ENCODE measurements around the gene POLR3G. TPM values are rescaled to one million over a fixed set of nuclear protein-coding genes. Genes with fewer than 3 reads are reported as not detected.

POLR3G gene
- polyA plus RNA-seq, 1 donor from 2014 or later: 2.7 TPM

GRCh38 chr5:90461288-90461687 lies 13.4 kb upstream of the POLR3G start:
- Histone ChIP-seq H3K9ac (ENCODE audit: low read length) (no peak overlapping the region), H3K4me3 (ENCODE audit: low read length) (no peak overlapping the region), H3K79me2 (replicated peaks; ENCODE audit: insufficient read depth, low read length) (no peaks in the 10 kb centered on the region), H3K4me2 (ENCODE audit: low read length) (no peak overlapping the region), H3F3A (ENCODE audit: insufficient read depth, low read length, poor library complexity, severe bottlenecking) (peaks cover 4% of the 10 kb centered on the region), H4K20me1 (ENCODE audit: insufficient read depth) (no peaks in the 10 kb centered on the region), H3K9me2 (ENCODE audit: insufficient read depth, low read length) (no peaks in the 10 kb centered on the region), H3K9me3 (ENCODE audit: low read length) (no peaks in the 10 kb centered on the region), H2AFZ (ENCODE audit: low read depth, low read length) (no peak overlapping the region), H3K27ac (ENCODE audit: low read length) (no peak overlapping the region), H3K36me3 (ENCODE audit: insufficient read depth, low read length) (no peaks in the 10 kb centered on the region), H3K27me3 (ENCODE audit: insufficient read depth, low read depth, low read length) (no peaks in the 10 kb centered on the region)
- TF ChIP-seq REST (IDR thresholded peaks at IDR 0.05; ENCODE audit: borderline replicate concordance): no peak
- TF ChIP-seq RAD21 (conservative IDR thresholded peaks at IDR 0.05): no peak
- TF ChIP-seq EZH2 (IDR thresholded peaks at IDR 0.05; ENCODE audit: borderline replicate concordance, insufficient read depth, low read length, poor library complexity, severe bottlenecking): no peak
- no peak for TF ChIP-seq MXI1 (conservative IDR thresholded peaks at IDR 0.05; ENCODE audit: poor library complexity, severe bottlenecking)
- no peak for TF ChIP-seq CTCF (IDR thresholded peaks at IDR 0.05; ENCODE audit: poor library complexity, severe bottlenecking)
- TF ChIP-seq EP300 (conservative IDR thresholded peaks at IDR 0.05; ENCODE audit: poor library complexity, severe bottlenecking): no peak
- TF ChIP-seq POLR2AphosphoS5 (IDR thresholded peaks at IDR 0.05): no peak
- TF ChIP-seq SMC3 (conservative IDR thresholded peaks at IDR 0.05; ENCODE audit: poor library complexity): no peak
- no peak for TF ChIP-seq TAF1 (IDR thresholded peaks at IDR 0.05; ENCODE audit: low read depth)

GRCh38 chr5:90472783-90473395 lies 1.8 kb upstream of the POLR3G start:
- Histone ChIP-seq H3K36me3 (ENCODE audit: insufficient read depth, low read length) (no peaks in the 10 kb centered on the region), H3K79me2 (replicated peaks; ENCODE audit: insufficient read depth, low read length) (peaks cover 15% of the 10 kb centered on the region)

More at GRCh38 chr5:90472783-90473395, 1.8 kb upstream of the POLR3G start:
- Histone ChIP-seq H3K27me3 (ENCODE audit: insufficient read depth, low read depth, low read length) (peaks cover 10% of the 10 kb centered on the region), H3K9ac (ENCODE audit: low read length) (peak overlapping the region; percentile 74), H3F3A (ENCODE audit: insufficient read depth, low read length, poor library complexity, severe bottlenecking) (peaks cover 3% of the 10 kb centered on the region), H3K9me2 (ENCODE audit: insufficient read depth, low read length) (no peaks in the 10 kb centered on the region), H2AFZ (ENCODE audit: low read depth, low read length) (peak overlapping the region; percentile 87), H3K4me2 (ENCODE audit: low read length) (peak overlapping the region; percentile 95), H3K27ac (ENCODE audit: low read length) (no peak overlapping the region), H4K20me1 (ENCODE audit: insufficient read depth) (no peaks in the 10 kb centered on the region), H3K4me3 (ENCODE audit: low read length) (peak overlapping the region; percentile 91), H3K9me3 (ENCODE audit: low read length) (no peaks in the 10 kb centered on the region)
- TF ChIP-seq TAF1 (IDR thresholded peaks at IDR 0.05; ENCODE audit: low read depth) (no peak), EZH2 (IDR thresholded peaks at IDR 0.05; ENCODE audit: borderline replicate concordance, insufficient read depth, low read length, poor library complexity, severe bottlenecking) (no peak), CTCF (IDR thresholded peaks at IDR 0.05; ENCODE audit: poor library complexity, severe bottlenecking) (no peak), MXI1 (conservative IDR thresholded peaks at IDR 0.05; ENCODE audit: poor library complexity, severe bottlenecking) (no peak), RAD21 (conservative IDR thresholded peaks at IDR 0.05) (no peak), POLR2AphosphoS5 (IDR thresholded peaks at IDR 0.05) (no peak), SMC3 (conservative IDR thresholded peaks at IDR 0.05; ENCODE audit: poor library complexity) (no peak), REST (IDR thresholded peaks at IDR 0.05; ENCODE audit: borderline replicate concordance) (no peak), EP300 (conservative IDR thresholded peaks at IDR 0.05; ENCODE audit: poor library complexity, severe bottlenecking) (no peak)

Data from neural cell (in vitro differentiated cells).